Measurements from ENCODE around the gene ARHGEF5.
"Not testable (repeated sequence)": the region's sequence is repeated elsewhere in the genome, so short reads cannot be mapped to it uniquely, and the experiment has no call there.

The ARHGEF5 gene

DNA sequence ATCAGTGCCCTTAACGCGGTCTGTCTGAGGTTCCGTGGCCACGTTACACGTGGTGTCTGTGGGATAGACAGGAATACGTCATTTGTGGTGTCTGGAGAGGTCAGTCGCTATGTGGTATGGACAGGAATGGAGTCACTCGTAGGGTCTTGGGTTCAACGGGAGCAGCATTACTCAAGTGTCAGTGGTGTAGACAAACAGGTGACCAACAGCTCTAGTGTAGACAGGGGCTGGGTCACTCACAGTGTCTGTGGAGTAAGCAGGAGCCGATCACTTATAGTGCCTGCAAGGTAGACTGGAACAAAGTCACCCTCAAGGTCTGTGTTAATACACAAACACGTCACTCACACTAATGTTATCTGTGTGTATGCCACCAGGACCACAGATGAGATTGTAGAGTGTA, 1.7 kb downstream of the ARHGEF5 start:
- H3K9me3 Mint-ChIP-seq, H3K36me3 Mint-ChIP-seq, DNase-seq, H3K27ac Mint-ChIP-seq, H3K4me3 Mint-ChIP-seq, CTCF ChIA-PET, H3K27me3 Mint-ChIP-seq: not testable (repeated sequence)
- peaks cover 17% of the 10 kb centered on the region for H3K4me1 Mint-ChIP-seq

- DNase-seq, H3K27me3 Mint-ChIP-seq, H3K27ac Mint-ChIP-seq, H3K9me3 Mint-ChIP-seq, CTCF ChIA-PET, H3K4me1 Mint-ChIP-seq, H3K4me3 Mint-ChIP-seq, H3K36me3 Mint-ChIP-seq: not testable (repeated sequence)
Observed at GRCh38 chr7:144362061-144362460, 6.9 kb downstream of the ARHGEF5 start.

DNA sequence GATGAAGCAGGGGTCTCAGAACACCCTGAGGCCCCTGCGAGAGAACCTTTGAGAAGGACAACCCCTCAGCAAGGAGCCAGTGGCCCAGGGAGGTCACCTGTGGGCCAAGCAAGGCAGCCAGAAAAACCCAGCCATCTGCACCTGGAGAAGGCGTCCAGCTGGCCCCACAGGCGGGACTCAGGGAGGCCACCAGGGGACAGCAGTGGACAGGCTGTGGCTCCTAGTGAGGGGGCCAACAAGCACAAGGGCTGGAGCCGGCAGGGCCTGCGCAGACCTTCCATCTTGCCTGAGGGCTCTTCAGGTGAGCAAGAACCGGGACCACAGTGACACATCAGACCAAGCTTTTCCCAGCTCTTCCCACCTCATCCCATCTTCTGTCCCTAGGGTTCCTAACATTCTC, 10.3 kb downstream of the ARHGEF5 start:
- H3K4me3 Mint-ChIP-seq, CTCF ChIA-PET, H3K27ac Mint-ChIP-seq, H3K9me3 Mint-ChIP-seq, H3K4me1 Mint-ChIP-seq, H3K27me3 Mint-ChIP-seq, DNase-seq, H3K36me3 Mint-ChIP-seq: not testable (repeated sequence)

DNA sequence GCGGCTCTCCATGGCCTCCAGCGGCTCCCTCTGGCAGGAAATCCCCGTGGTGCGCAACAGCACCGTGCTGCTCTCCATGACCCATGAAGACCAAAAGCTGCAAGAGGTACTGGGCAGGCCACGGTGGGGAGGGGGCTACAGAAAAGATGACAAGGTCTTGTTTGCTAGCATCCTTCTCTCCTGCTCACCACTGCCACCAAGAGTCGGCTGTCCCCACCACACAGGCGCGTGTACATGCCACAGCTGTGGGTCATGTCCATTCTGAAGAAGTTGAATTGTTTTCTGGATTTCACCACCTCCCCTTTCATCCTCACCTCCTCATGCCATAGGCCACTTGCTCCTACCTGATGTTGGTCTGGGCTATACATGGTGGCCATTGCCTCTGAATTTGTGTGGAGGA, 12.0 kb downstream of the ARHGEF5 start:
- H3K9me3 Mint-ChIP-seq, H3K27me3 Mint-ChIP-seq, H3K27ac Mint-ChIP-seq, H3K4me3 Mint-ChIP-seq, H3K36me3 Mint-ChIP-seq, DNase-seq, CTCF ChIA-PET, H3K4me1 Mint-ChIP-seq: not testable (repeated sequence)

DNA sequence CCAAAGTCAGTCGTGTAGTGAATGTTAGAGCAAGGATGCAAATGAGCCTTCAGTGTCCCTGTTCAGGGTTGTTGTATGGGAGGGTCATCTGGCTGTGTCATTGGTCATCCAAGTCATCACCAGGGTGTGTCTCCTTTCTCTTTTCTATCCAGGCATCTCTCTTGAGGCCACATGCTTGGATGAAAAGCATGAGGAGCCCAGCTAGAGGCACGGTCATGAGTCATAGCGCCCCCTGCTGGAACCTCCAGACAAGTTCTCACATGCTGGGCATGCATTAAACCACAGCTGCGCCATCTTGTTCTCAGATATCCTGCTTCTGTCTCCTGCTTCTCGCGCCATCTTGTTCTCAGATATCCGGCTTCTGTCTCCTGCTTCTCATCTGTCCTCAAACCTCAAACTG, 14.0 kb downstream of the ARHGEF5 start:
- DNase-seq, H3K9me3 Mint-ChIP-seq, H3K4me3 Mint-ChIP-seq, CTCF ChIA-PET, H3K27ac Mint-ChIP-seq, H3K27me3 Mint-ChIP-seq, H3K36me3 Mint-ChIP-seq, H3K4me1 Mint-ChIP-seq: not testable (repeated sequence)

GRCh38 chr7:144378651-144379050, 23.4 kb downstream of the ARHGEF5 start:
- no peak for DNase-seq
- Mint-ChIP-seq H3K4me1 (no peaks in the 10 kb centered on the region), H3K27ac (no peak overlapping the region), H3K9me3 (no peaks in the 10 kb centered on the region), H3K27me3 (no peaks in the 10 kb centered on the region), H3K4me3 (no peak overlapping the region), H3K36me3 (peaks cover 17% of the 10 kb centered on the region)
- CTCF ChIA-PET, result no interaction called here

DNA sequence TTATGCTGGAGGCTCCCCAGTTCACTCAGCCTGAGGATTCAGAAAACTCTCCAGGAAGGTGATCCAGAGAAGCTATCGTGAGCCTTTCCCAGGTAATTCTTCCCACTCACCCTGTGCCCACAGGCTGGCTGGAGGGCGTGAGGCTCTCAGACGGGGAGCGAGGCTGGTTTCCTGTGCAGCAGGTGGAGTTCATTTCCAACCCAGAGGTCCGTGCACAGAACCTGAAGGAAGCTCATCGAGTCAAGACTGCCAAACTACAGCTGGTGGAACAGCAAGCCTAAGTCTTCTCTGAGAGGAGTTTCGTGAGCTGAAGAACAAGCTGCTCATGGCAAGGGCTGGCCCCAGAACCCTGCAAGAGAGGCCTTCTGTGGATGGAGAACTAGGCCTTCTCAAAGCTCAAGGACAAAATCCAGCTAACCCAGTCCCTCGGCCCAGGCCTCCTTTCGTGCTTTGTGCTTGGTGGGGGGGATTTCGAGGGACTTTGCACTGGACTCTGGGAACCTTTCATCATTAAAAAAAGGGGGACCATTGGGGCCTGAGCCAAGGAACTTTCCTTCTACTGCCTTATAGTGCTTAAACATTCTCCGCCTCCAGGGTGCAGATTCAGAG, 24.7 kb downstream of the ARHGEF5 start:
- CTCF ChIA-PET, result interaction anchor here (0.9 kb wide), 1 partner anchor 12 kb away, joined by 3 read pairs; no protein-coding TSS in a partner anchor
- Mint-ChIP-seq H3K27ac (no peak overlapping the region), H3K36me3 (peaks cover 17% of the 10 kb centered on the region)

DNA sequence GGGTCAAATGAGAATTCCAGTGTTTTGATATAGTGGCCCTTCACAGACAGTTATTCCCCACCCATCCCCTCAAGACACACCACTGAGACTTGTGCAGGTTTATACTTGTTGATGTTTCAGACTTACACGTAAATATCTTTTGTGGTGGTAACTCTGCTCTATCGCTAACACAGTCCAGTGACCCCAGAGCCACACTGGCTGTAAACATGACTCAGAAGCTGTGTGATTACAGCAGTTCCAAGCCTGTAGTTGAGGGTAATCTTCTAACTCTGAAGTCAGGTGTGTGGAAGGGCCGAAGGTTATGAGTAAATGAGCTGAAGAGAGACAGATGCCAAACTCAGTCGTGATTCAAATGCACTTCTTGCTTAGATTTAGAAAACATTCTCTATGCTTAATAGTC, 28.9 kb downstream of the ARHGEF5 start:
- Mint-ChIP-seq H3K36me3 (peaks cover 11% of the 10 kb centered on the region), H3K4me3 (no peak overlapping the region), H3K27me3 (no peaks in the 10 kb centered on the region), H3K4me1 (no peaks in the 10 kb centered on the region), H3K27ac (no peak overlapping the region), H3K9me3 (no peaks in the 10 kb centered on the region)
- DNase-seq, result no peak
- CTCF ChIA-PET, result interaction anchor here (2.4 kb wide), 1 partner anchor 8 kb away, joined by 8 read pairs; no protein-coding TSS in a partner anchor

More for the DNA sequence above, 24.7 kb downstream of the ARHGEF5 start:
- Mint-ChIP-seq H3K9me3 (no peaks in the 10 kb centered on the region), H3K4me3 (no peak overlapping the region), H3K4me1 (no peaks in the 10 kb centered on the region), H3K27me3 (no peaks in the 10 kb centered on the region)
- no peak for DNase-seq

- Mint-ChIP-seq H3K9me3 (no peaks in the 10 kb centered on the region), H3K27ac (no peak overlapping the region), H3K4me3 (no peak overlapping the region), H3K27me3 (no peaks in the 10 kb centered on the region), H3K4me1 (no peaks in the 10 kb centered on the region), H3K36me3 (peaks cover 10% of the 10 kb centered on the region)
- DNase-seq, result no peak
- CTCF ChIA-PET, result interaction anchor here (1.4 to 2.4 kb wide), 2 partner anchors 8 to 53 kb away, joined by 3 to 8 read pairs; no protein-coding TSS in a partner anchor
Observed at GRCh38 chr7:144384555-144385245, 29.5 kb downstream of the ARHGEF5 start.

DNA sequence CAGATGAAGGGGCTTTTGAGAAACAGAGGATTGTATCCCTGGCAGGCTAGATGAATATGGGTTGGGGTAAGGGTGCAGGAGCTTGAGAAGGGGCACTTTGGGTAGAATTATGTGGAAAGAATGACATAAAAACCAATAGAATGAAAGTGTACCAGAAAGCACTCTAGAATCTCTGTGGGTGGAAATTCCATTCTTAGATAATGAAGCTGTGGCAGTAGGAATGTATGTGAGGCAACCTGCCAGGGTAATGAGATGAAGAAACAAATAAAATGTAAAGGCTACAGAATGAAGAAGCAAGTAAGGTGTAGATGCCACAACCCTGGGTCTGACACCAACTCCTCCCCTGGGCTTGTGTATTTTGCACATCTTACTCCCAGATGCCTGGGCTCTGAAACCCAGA, 31.5 kb downstream of the ARHGEF5 start:
- H3K4me1 Mint-ChIP-seq, result peaks cover 2% of the 10 kb centered on the region
- DNase-seq, result no peak
- no peaks in the 10 kb centered on the region for H3K9me3 Mint-ChIP-seq
- no peak overlapping the region for H3K4me3 Mint-ChIP-seq
- no peaks in the 10 kb centered on the region for H3K36me3 Mint-ChIP-seq
- H3K27ac Mint-ChIP-seq, result no peak overlapping the region
- CTCF ChIA-PET, result no interaction called here
- peaks cover 1% of the 10 kb centered on the region for H3K27me3 Mint-ChIP-seq

DNA sequence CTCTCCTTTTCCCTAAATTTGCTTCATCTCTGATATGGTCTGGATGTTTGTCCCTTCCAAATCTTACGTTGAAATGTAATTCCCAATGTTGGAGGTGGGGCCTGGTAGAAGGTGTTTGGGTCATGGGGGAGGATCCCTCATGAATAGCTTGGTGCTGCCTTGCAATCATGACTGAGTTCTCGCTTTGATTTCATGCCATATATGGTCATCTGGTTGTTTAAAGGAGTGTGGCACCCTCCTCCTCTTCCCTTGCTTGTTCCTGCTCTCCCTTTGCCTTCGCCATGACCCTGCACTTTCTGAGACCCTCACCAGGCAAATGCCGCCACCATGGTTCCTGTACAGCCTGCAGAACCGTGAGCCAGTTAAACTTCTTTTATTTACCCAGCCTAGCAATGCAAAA, 33.7 kb downstream of the ARHGEF5 start:
- no peaks in the 10 kb centered on the region for H3K36me3 Mint-ChIP-seq
- DNase-seq, result no peak
- no peak overlapping the region for H3K27ac Mint-ChIP-seq
- CTCF ChIA-PET, result interaction anchor here (0.6 kb wide), 1 partner anchor 284 kb away, joined by 3 read pairs; no protein-coding TSS in a partner anchor
- H3K4me1 Mint-ChIP-seq, result peaks cover 4% of the 10 kb centered on the region
- H3K9me3 Mint-ChIP-seq, result no peaks in the 10 kb centered on the region
- H3K27me3 Mint-ChIP-seq, result peaks cover 4% of the 10 kb centered on the region
- H3K4me3 Mint-ChIP-seq, result no peak overlapping the region

DNA sequence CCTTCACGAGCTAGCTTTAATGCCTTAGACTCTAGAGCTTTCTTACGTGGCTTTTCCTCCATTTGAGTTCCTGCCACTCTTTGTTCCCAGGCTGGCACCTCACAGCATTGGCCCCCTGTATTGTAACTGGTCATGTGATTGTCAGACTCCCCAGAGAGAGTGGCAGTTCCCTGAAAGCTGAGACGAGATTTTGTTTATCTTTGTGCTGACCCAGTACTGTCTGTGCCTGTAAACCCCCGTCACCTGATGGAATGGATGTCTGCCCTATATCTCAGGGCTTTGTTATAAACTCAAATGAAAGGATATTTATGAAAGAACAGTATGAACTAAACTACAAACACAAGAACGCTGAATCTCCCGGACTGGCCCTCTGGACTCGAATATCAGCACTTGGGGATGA, 35.3 kb downstream of the ARHGEF5 start:
- CTCF ChIA-PET, result no interaction called here
- Mint-ChIP-seq H3K9me3 (no peaks in the 10 kb centered on the region), H3K27ac (no peak overlapping the region), H3K4me1 (peaks cover 4% of the 10 kb centered on the region), H3K4me3 (no peak overlapping the region), H3K27me3 (peaks cover 7% of the 10 kb centered on the region), H3K36me3 (no peaks in the 10 kb centered on the region)
- no peak for DNase-seq

DNA sequence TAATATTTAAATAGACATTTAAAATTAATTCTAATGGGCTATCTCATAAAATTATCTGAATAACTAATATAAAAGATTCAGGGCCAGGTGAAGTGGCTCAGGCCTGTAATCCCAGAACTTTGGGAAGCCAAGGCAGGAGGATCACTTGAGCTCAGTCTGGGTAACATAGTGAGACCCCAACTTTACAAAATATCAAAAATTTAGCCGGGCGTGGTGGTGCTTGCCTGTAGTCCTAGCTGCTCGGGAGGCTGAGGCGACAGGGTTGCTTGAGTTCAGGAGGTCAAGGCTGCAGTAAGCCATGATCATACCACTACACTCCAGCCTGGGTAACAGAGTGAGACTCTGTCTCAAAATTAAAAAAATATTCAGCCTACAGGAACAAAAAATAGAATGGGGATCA, 35.8 kb downstream of the ARHGEF5 start:
- CTCF ChIA-PET, result interaction anchor here (1.1 to 2.3 kb wide), 3 partner anchors 8 to 263 kb away, joined by 3 to 8 read pairs (median 5); no protein-coding TSS in a partner anchor
- Mint-ChIP-seq H3K9me3 (no peaks in the 10 kb centered on the region), H3K4me1 (peaks cover 4% of the 10 kb centered on the region), H3K27me3 (peaks cover 9% of the 10 kb centered on the region), H3K27ac (no peak overlapping the region), H3K4me3 (no peak overlapping the region), H3K36me3 (no peaks in the 10 kb centered on the region)
- no peak for DNase-seq

- no peaks in the 10 kb centered on the region for H3K9me3 Mint-ChIP-seq
- H3K4me3 Mint-ChIP-seq, result peak overlapping the region; percentile 7
- no peaks in the 10 kb centered on the region for H3K36me3 Mint-ChIP-seq
- H3K27me3 Mint-ChIP-seq, result peaks cover 9% of the 10 kb centered on the region
- H3K27ac Mint-ChIP-seq, result no peak overlapping the region
- CTCF ChIA-PET, result interaction anchor here (0.9 to 2.3 kb wide), 5 partner anchors 8 to 264 kb away, joined by 3 to 8 read pairs (median 5); no protein-coding TSS in a partner anchor
- peaks cover 4% of the 10 kb centered on the region for H3K4me1 Mint-ChIP-seq
- DNase-seq, result peak; percentile 28
Observed at GRCh38 chr7:144391823-144392255, 36.6 kb downstream of the ARHGEF5 start.

DNA sequence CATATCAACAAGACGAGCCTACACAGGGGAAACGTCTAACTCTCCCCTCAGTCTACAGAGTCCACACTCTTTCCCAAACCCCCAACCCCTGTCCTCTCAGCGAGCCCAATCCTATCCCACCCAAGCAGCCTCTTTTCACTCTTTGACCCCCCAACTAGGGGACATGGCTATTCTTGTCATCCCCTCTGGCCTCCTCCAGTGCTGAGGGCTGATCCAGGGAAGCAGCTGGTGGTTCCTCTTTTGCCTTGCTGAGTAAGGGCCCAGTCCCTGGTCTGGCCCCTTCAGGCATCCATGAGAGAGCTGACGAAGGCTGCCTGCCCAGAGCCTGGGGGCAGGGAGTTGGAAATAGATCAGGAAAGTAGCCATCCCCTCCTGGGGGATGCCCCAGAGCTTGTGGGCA, 41.9 kb downstream of the ARHGEF5 start:
- DNase-seq, result no peak
- no peaks in the 10 kb centered on the region for H3K36me3 Mint-ChIP-seq
- H3K4me1 Mint-ChIP-seq, result no peaks in the 10 kb centered on the region
- no peak overlapping the region for H3K27ac Mint-ChIP-seq
- H3K4me3 Mint-ChIP-seq, result no peak overlapping the region
- no peaks in the 10 kb centered on the region for H3K9me3 Mint-ChIP-seq
- H3K27me3 Mint-ChIP-seq, result peaks cover 16% of the 10 kb centered on the region
- CTCF ChIA-PET, result no interaction called here

Data from activated naive CD4-positive, alpha-beta T cell treated with anti-CD3 and anti-CD28 coated beads, Interleukin-2, amount 10 ng/mL, durations not matched to agents 7 days and 5 days (primary cell).